Activated CD8-positive, alpha-beta T cell treated with anti-CD3 and anti-CD28 coated beads, Interleukin-2, amount 10 ng/mL, durations not matched to agents 7 days and 5 days (primary cell): Measurements from ENCODE around the gene LAMA4. TPM values are rescaled to one million over a fixed set of nuclear protein-coding genes. Genes with fewer than 3 reads are reported as not detected.

Experiments
- ATAC-seq: fragments of 150-1000 bp; cut with Tn5 transposase; one replicate; pipeline ENCODE4 v1.10.0; 2021; ENCODE audit warnings: moderate library complexity
- CTCF ChIA-PET: fragments of 350-600 bp; sonication (Branson Sonifier 250); formaldehyde crosslinking; loops from one replicate; lab custom pipeline; 2021; ENCODE audit warnings: antibody characterized with exemption; lab: Charles Lee
- POLR2A ChIA-PET: fragments of 350-600 bp; sonication (Branson Sonifier 250); formaldehyde crosslinking; loops from one replicate; lab custom pipeline; 2021; ENCODE audit warnings: antibody characterized with exemption; lab: Charles Lee
- DNase-seq: peaks from one replicate; pipeline ENCODE4 v3.0.0-alpha.2; 2020
- H3K27ac Mint-ChIP-seq: one replicate; pipeline ENCODE4 v1.8.0; 2021; ENCODE audit warnings: mild to moderate bottlenecking, mixed read lengths
- H3K27me3 Mint-ChIP-seq: one replicate; pipeline ENCODE4 v1.8.0; 2021; ENCODE audit warnings: low read depth, mixed read lengths
- H3K36me3 Mint-ChIP-seq: one replicate; pipeline ENCODE4 v1.8.0; 2021; ENCODE audit warnings: low read depth, mixed read lengths
- H3K4me1 Mint-ChIP-seq: one replicate; pipeline ENCODE4 v1.8.0; 2021; ENCODE audit warnings: low read depth, mixed read lengths
- H3K4me3 Mint-ChIP-seq: one replicate; pipeline ENCODE4 v1.8.0; 2021; ENCODE audit warnings: mild to moderate bottlenecking, mixed read lengths
- H3K9me3 Mint-ChIP-seq: one replicate; pipeline ENCODE4 v1.8.0; 2022; ENCODE audit warnings: mixed read lengths; ENCODE audit not compliant: insufficient read depth
- total RNA-seq, 2 experiments: library from RNA; stranded (reverse); gene quantifications; one replicate each; pipeline ENCODE4 v1.2.3, GENCODE V29; 2021

LAMA4 gene
- total RNA-seq, 2 experiments from 2014 or later: not detected

DNA sequence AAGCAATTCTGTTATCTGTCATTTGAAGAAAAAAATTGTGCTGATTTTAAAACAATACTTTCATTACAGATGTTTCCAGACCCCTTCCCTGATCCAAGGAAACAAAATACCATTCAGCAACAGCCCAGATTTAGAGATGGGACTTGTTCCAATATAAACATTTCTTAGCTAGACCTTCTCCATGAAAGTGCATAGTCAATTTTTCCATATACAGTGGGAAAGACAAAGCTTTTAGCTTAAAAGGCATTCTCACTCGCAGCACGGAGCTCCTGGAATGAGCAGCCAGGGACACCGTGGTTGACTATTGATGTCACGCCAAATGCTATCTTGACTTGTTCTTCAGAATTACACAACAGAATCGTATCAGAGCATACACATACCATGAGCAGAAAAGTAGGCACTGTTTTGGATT, 21.5 kb downstream of the LAMA4 start:
- no peak overlapping the region for H3K4me3 Mint-ChIP-seq
- no peaks in the 10 kb centered on the region for H3K36me3 Mint-ChIP-seq
- POLR2A ChIA-PET: no interaction called here
- peaks cover 70% of the 10 kb centered on the region for H3K27me3 Mint-ChIP-seq
- peaks cover 21% of the 10 kb centered on the region for H3K4me1 Mint-ChIP-seq
- H3K9me3 Mint-ChIP-seq: no peaks in the 10 kb centered on the region
- no peak for ATAC-seq
- CTCF ChIA-PET: no interaction called here
- DNase-seq: no peak
- H3K27ac Mint-ChIP-seq: no peak overlapping the region

- POLR2A ChIA-PET: no interaction called here
- ATAC-seq (no peak), DNase-seq (no peak)
- CTCF ChIA-PET: no interaction called here
- Mint-ChIP-seq H3K4me3 (no peak overlapping the region), H3K27ac (no peak overlapping the region), H3K9me3 (no peaks in the 10 kb centered on the region), H3K36me3 (no peaks in the 10 kb centered on the region), H3K27me3 (peaks cover 62% of the 10 kb centered on the region), H3K4me1 (peaks cover 18% of the 10 kb centered on the region)
Measured at GRCh38 chr6:112231594-112232060, 22.7 kb downstream of the LAMA4 start.

DNA sequence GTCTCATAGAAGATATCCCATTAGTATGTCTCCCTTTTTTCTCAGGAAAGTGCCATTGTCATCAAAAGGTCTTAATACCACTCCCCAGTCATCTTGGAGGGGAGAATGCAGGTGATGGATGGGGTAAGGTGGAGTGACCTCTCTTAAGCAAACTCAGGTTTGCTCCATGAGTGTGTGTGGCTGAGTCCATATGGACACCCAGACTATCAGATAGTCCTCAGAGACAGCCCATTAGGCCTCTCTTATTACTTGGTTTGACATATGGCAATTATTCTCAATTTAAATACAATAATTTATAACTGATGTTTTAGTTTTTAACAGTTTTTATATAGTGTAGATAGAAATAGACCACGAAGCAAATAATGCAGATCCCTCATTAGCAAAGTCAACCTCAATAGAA, 23.2 kb downstream of the LAMA4 start:
- POLR2A ChIA-PET: no interaction called here
- H3K36me3 Mint-ChIP-seq: no peaks in the 10 kb centered on the region
- no peaks in the 10 kb centered on the region for H3K9me3 Mint-ChIP-seq
- CTCF ChIA-PET: no interaction called here
- H3K27me3 Mint-ChIP-seq: peaks cover 60% of the 10 kb centered on the region
- H3K4me3 Mint-ChIP-seq: no peak overlapping the region
- no peak overlapping the region for H3K27ac Mint-ChIP-seq
- peaks cover 13% of the 10 kb centered on the region for H3K4me1 Mint-ChIP-seq
- DNase-seq (no peak), ATAC-seq (no peak)

GRCh38 chr6:112228480-112229332, 25.7 kb downstream of the LAMA4 start:
- POLR2A ChIA-PET: no interaction called here
- CTCF ChIA-PET: no interaction called here
- no peaks in the 10 kb centered on the region for H3K4me1 Mint-ChIP-seq
- no peak for DNase-seq
- H3K4me3 Mint-ChIP-seq: no peak overlapping the region
- H3K36me3 Mint-ChIP-seq: no peaks in the 10 kb centered on the region
- no peak overlapping the region for H3K27ac Mint-ChIP-seq
- H3K9me3 Mint-ChIP-seq: no peaks in the 10 kb centered on the region
- no peak for ATAC-seq
- peaks cover 64% of the 10 kb centered on the region for H3K27me3 Mint-ChIP-seq

DNA sequence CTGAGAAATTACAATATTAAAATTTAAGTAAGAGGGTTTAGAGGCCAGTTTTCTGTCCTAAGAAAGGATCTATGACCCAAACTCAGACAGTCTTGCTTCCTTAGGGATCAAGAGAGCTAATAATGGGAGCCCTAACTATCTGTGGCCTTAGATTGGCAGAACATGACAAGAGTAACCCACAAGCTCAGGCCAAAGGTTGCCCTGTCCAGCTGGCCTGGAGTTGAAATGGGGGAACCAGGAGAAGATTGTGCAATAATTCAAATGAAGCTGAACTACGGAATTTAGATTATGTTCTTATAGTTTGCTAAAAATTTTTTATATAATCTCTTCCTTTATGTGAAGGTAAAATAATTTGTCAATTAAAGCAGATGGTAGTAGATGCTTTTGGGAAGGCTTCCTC, 26.4 kb downstream of the LAMA4 start:
- H3K36me3 Mint-ChIP-seq: no peaks in the 10 kb centered on the region
- H3K9me3 Mint-ChIP-seq: no peaks in the 10 kb centered on the region
- ATAC-seq (no peak), DNase-seq (no peak)
- no peaks in the 10 kb centered on the region for H3K4me1 Mint-ChIP-seq
- no peak overlapping the region for H3K4me3 Mint-ChIP-seq
- POLR2A ChIA-PET: no interaction called here
- H3K27ac Mint-ChIP-seq: no peak overlapping the region
- peaks cover 60% of the 10 kb centered on the region for H3K27me3 Mint-ChIP-seq
- CTCF ChIA-PET: no interaction called here

DNA sequence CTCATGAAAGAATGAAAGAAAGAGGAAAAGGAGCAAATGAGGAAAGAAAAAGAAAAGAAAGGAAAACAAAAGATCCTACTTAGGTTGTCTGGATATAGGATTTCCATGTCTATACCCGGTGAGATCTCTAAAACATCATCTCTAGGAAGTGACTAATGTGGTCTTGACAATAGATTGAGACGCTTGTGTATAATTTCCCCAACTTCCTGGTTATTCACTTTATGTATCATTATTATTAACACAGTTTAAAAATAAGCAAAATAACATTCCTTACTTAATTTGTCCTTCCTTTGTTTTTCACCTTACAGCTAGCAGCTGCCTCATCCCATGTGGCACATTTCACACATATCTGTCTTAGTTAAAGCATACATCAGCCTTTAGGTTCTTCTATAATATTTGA, 27.0 kb downstream of the LAMA4 start:
- Mint-ChIP-seq H3K9me3 (no peaks in the 10 kb centered on the region), H3K4me3 (no peak overlapping the region), H3K27ac (no peak overlapping the region), H3K4me1 (no peaks in the 10 kb centered on the region), H3K36me3 (no peaks in the 10 kb centered on the region), H3K27me3 (peaks cover 56% of the 10 kb centered on the region)
- DNase-seq (no peak), ATAC-seq (no peak)
- ChIA-PET CTCF (no interaction called here), POLR2A (no interaction called here)

DNA sequence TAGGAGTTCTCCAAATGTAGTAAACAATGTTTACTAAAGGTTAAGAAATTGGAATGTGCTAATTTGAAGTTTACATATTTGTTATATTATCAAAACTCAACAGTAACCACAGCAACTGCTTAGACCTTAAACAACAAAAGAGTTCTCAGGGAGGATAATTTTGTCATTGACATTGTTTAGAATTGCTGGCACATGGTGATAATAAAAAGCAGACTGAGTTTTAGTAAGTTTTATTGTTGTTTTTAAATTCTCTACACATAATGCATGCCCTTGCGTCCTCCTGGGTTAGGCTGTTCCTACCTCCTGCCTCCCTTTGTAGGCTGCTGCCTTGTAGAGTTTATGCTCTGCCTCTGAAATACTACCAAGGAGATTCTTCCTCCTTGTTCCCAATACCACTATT, 28.7 kb downstream of the LAMA4 start:
- H3K27me3 Mint-ChIP-seq: peaks cover 59% of the 10 kb centered on the region
- H3K27ac Mint-ChIP-seq: no peak overlapping the region
- H3K4me1 Mint-ChIP-seq: no peaks in the 10 kb centered on the region
- CTCF ChIA-PET: no interaction called here
- no peaks in the 10 kb centered on the region for H3K9me3 Mint-ChIP-seq
- DNase-seq (no peak), ATAC-seq (no peak)
- H3K36me3 Mint-ChIP-seq: no peaks in the 10 kb centered on the region
- H3K4me3 Mint-ChIP-seq: no peak overlapping the region
- POLR2A ChIA-PET: no interaction called here

- H3K27me3 Mint-ChIP-seq: peaks cover 58% of the 10 kb centered on the region
- ChIA-PET CTCF (no interaction called here), POLR2A (no interaction called here)
- no peak for ATAC-seq
- H3K4me3 Mint-ChIP-seq: no peak overlapping the region
- H3K27ac Mint-ChIP-seq: no peak overlapping the region
- DNase-seq: no peak
- no peaks in the 10 kb centered on the region for H3K36me3 Mint-ChIP-seq
- H3K4me1 Mint-ChIP-seq: no peaks in the 10 kb centered on the region
- no peaks in the 10 kb centered on the region for H3K9me3 Mint-ChIP-seq
Measured at GRCh38 chr6:112224088-112224487, 30.3 kb downstream of the LAMA4 start.

DNA sequence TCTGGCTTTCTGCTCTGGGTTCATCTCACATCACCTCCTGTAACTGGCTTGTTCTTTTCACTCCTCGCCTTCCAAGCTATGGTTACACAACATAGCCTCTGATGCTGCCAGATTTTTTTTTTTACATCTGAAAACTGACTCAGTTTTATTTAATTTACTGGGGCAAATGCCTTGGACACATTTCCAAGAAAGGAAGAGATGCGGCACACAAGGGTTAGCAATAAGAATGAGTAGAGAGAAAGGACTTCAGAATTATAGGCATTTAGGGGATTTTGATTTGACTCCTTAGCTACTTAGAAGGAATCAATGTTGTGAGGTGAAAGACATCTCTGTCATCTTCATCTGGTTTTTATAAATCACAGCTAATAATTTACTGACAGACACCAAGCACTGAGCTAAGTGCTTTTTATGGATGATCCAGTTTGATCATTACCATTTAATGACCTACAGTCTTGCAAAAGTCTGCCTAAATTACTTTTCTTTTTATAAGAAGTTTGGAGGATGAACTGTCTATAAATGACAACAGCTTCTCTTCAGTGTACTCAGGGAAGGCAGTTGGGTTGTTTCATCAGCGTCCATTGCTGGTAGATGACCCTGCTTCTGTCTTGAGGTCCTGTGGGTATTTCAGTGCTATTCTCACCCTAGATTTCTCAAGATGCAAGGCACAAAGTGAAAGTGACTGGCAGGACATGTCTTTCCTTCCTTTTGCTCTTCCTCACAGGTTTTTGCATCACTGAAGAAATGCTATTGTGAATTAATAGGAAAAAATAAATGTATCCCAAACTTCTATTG, 31.1 kb downstream of the LAMA4 start:
- Mint-ChIP-seq H3K27me3 (peaks cover 57% of the 10 kb centered on the region), H3K4me3 (no peak overlapping the region), H3K36me3 (no peaks in the 10 kb centered on the region), H3K9me3 (no peaks in the 10 kb centered on the region), H3K4me1 (no peaks in the 10 kb centered on the region), H3K27ac (no peak overlapping the region)
- ChIA-PET CTCF (no interaction called here), POLR2A (no interaction called here)
- ATAC-seq (no peak), DNase-seq (no peak)

DNA sequence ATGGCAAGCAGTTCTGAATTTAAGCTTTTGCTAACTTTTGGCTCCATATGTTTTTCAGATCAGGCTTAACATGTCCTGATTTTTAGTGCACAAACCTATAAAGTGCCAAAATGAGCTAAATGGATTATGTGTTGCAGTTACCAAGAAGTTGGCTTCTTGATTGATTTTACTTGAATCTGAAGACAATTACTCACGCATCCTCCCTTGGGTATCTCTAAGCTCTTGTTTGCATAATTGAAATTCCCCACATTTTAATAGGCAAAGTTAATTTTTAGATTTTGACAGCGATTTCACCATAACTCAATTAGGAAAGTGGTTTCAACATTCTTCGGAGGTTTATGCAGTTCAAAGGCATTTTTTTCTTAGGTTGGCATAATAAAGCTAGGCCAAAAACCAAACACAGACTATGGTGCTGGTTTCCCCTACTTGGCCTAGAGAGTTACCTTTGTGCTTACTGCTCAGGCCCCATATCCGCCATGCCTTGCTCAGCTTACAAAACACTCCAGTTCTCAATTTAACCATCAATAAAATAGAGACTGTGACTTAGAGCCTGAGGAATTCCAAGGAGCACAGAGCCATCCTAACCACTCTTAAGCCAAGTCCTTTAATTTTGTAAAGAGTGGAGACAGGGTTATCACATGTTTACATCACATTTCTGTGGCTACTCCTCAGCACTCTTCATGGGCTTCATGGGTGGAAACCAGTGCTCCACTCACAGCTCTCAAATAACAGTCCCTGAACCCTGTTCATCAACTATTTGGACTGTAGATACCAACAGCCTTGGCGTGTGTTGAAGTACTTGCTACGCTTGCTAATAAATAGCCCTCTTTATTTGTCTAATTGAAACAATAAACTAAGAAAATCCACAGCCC, 32.1 kb downstream of the LAMA4 start:
- Mint-ChIP-seq H3K9me3 (no peaks in the 10 kb centered on the region), H3K36me3 (no peaks in the 10 kb centered on the region), H3K27ac (no peak overlapping the region), H3K4me1 (no peaks in the 10 kb centered on the region), H3K27me3 (peaks cover 60% of the 10 kb centered on the region), H3K4me3 (no peak overlapping the region)
- no peak for DNase-seq
- no peak for ATAC-seq
- ChIA-PET CTCF (interaction anchor here (1.3 kb wide), 1 partner anchor 59 kb away, joined by 3 read pairs; no protein-coding TSS in a partner anchor), POLR2A (interaction anchor here (0.5 kb wide), 1 partner anchor 1494 kb away, joined by 3 read pairs; no protein-coding TSS in a partner anchor)

DNA sequence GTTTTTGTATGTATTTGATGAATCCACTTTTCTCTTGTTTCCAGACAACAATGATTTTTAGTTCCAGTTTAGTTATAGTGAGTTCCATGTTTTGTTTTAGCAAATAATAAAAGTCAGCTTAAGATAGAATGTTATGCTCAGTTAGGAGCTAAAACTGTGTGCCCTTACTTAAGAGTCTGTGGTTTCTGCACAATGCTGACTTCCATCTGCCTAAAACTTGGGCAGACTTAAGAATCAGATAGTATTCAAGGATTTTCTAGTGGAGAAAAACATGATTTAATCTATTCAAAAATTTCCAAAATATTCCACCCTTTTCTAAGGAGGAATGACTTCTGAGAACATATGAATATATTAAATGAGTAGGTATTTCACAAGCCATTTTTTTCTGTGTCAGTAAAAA, 32.8 kb downstream of the LAMA4 start:
- POLR2A ChIA-PET: interaction anchor here (0.5 kb wide), 1 partner anchor 1495 kb away, joined by 3 read pairs; no protein-coding TSS in a partner anchor

More for the DNA sequence above, 32.8 kb downstream of the LAMA4 start:
- Mint-ChIP-seq H3K27me3 (peaks cover 66% of the 10 kb centered on the region), H3K4me3 (no peak overlapping the region), H3K27ac (no peak overlapping the region), H3K9me3 (no peaks in the 10 kb centered on the region), H3K36me3 (no peaks in the 10 kb centered on the region), H3K4me1 (no peaks in the 10 kb centered on the region)
- DNase-seq (no peak), ATAC-seq (no peak)
- CTCF ChIA-PET: interaction anchor here (1.3 kb wide), 1 partner anchor 58 kb away, joined by 3 read pairs; no protein-coding TSS in a partner anchor
